ENCODE data around the gene MITF.
A peak's percentile ranks its signal among the peaks of the same experiment; 100 is the strongest.

MITF gene

DNA sequence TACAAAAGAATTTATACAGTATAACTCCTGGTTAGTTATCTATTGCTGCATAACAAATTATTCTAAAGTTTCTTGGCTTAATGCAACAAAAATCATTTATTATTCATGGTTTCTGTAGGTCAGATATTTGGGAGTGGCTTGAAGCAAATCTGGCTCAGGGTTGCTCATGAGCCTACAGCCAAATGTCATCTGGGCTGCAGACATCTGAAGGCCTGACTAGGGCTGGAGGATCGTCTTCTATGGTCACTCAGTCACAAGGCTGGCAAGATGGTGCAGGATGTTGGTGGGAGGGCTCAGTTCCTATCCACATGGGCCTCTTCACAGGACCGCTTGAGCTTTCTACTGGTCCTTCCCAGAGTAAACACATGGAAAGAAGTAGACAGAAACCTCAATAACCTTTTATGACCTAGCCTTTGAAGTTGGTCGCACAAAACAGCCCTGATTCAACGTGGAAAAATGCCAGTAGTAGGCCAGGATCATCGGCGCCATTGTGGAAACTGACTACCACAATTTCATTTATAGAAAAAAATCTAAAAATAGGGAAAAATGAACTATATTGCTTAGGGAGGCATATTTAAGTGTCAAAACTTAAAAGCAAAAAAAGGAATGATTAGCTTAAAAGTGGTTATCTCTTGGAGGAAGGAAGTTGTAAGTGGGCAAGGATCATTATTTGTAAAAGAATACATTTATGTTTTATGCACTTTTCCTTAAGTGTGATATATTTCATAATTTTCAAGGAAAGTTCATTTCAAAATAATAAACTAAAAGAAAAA lies 9.9 kb upstream of the MITF start:
- DNase-seq (ENCODE audit: low read depth), result no peak
- TF ChIP-seq POLR2A (IDR thresholded peaks at IDR 0.05; ENCODE audit: extremely low read depth, insufficient read length), result no peak
- TF ChIP-seq MYC (IDR thresholded peaks at IDR 0.05; ENCODE audit: low read depth, low read length), result no peak
- TF ChIP-seq, protein P1, sequence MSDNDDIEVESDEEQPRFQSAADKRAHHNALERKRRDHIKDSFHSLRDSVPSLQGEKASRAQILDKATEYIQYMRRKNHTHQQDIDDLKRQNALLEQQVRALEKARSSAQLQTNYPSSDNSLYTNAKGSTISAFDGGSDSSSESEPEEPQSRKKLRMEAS (IDR thresholded peaks at IDR 0.05; ENCODE audit: low read depth, low read length), result no peak
- TF ChIP-seq, protein P2, sequence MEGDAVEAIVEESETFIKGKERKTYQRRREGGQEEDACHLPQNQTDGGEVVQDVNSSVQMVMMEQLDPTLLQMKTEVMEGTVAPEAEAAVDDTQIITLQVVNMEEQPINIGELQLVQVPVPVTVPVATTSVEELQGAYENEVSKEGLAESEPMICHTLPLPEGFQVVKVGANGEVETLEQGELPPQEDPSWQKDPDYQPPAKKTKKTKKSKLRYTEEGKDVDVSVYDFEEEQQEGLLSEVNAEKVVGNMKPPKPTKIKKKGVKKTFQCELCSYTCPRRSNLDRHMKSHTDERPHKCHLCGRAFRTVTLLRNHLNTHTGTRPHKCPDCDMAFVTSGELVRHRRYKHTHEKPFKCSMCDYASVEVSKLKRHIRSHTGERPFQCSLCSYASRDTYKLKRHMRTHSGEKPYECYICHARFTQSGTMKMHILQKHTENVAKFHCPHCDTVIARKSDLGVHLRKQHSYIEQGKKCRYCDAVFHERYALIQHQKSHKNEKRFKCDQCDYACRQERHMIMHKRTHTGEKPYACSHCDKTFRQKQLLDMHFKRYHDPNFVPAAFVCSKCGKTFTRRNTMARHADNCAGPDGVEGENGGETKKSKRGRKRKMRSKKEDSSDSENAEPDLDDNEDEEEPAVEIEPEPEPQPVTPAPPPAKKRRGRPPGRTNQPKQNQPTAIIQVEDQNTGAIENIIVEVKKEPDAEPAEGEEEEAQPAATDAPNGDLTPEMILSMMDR (IDR thresholded peaks at IDR 0.05; ENCODE audit: low read depth, low read length), result no peak
- H3K4me3 ChIP-seq (ENCODE audit: low read depth, low read length), result no peak overlapping the region

- TF ChIP-seq MYC (IDR thresholded peaks at IDR 0.05; ENCODE audit: low read depth, low read length) (no peak), POLR2A (IDR thresholded peaks at IDR 0.05; ENCODE audit: extremely low read depth, insufficient read length) (no peak)
- TF ChIP-seq, protein P1 (IDR thresholded peaks at IDR 0.05; ENCODE audit: low read depth, low read length), result no peak
- TF ChIP-seq, protein P2 (IDR thresholded peaks at IDR 0.05; ENCODE audit: low read depth, low read length), result no peak
- H3K4me3 ChIP-seq (ENCODE audit: low read depth, low read length), result no peak overlapping the region
- DNase-seq (ENCODE audit: low read depth), result no peak
These were observed 8.2 kb upstream of the MITF start for GRCh38 chr3:69731080-69731479.

DNA sequence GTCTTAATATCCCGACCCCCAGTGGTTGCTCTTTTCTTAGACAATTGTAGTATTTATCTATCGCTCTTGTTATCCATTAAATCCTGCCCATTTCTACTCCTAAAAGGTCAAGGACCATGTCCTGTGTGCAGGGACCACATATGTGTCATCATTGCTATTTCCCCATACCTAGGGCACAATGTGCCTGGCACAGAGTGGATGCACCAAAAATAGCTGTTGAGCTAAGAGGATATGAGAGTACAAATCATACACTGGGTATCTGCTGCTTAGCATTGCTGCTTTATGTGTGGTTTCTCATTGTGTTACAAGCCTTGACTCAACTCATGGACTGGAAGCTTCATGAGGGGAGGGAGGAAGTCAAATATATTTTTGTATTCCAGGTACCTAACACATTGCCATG lies 3.4 kb upstream of the MITF start:
- no peak for DNase-seq (ENCODE audit: low read depth)
- no peak overlapping the region for H3K4me3 ChIP-seq (ENCODE audit: low read depth, low read length)
- TF ChIP-seq, protein P1 (IDR thresholded peaks at IDR 0.05; ENCODE audit: low read depth, low read length), result no peak
- TF ChIP-seq, protein P2 (IDR thresholded peaks at IDR 0.05; ENCODE audit: low read depth, low read length), result no peak
- no peak for TF ChIP-seq MYC (IDR thresholded peaks at IDR 0.05; ENCODE audit: low read depth, low read length)
- TF ChIP-seq POLR2A (IDR thresholded peaks at IDR 0.05; ENCODE audit: extremely low read depth, insufficient read length), result no peak

GRCh38 chr3:69737392-69737791 lies 1.9 kb upstream of the MITF start:
- DNase-seq (ENCODE audit: low read depth), result no peak
- no peak overlapping the region for H3K4me3 ChIP-seq (ENCODE audit: low read depth, low read length)
- TF ChIP-seq, protein P2 (IDR thresholded peaks at IDR 0.05; ENCODE audit: low read depth, low read length), result no peak
- TF ChIP-seq POLR2A (IDR thresholded peaks at IDR 0.05; ENCODE audit: extremely low read depth, insufficient read length) (no peak), MYC (IDR thresholded peaks at IDR 0.05; ENCODE audit: low read depth, low read length) (no peak)
- TF ChIP-seq, protein P1 (IDR thresholded peaks at IDR 0.05; ENCODE audit: low read depth, low read length), result no peak

DNA sequence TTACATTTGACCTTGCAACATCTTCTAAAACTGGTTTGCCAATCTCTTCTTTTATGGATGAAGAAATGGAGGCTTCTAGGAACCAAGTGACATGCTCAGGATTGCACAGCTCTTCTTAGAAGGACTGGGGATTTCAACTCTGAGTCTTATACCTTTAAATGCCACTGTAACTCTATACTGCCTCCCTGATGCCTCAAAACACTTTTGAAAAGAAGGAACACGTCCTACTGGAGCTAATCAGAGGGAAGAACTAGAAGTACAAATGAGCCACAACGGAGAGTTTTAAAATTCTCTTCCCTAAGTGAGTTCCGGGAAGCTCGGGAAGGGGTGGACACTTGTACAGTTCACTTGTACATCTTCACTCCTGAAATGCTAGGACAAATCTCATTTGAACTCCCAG lies 949 bp upstream of the MITF start:
- TF ChIP-seq, protein P2 (IDR thresholded peaks at IDR 0.05; ENCODE audit: low read depth, low read length), result no peak
- TF ChIP-seq MYC (IDR thresholded peaks at IDR 0.05; ENCODE audit: low read depth, low read length), result no peak
- no peak for TF ChIP-seq POLR2A (IDR thresholded peaks at IDR 0.05; ENCODE audit: extremely low read depth, insufficient read length)
- TF ChIP-seq, protein P1 (IDR thresholded peaks at IDR 0.05; ENCODE audit: low read depth, low read length), result no peak
- DNase-seq (ENCODE audit: low read depth), result peak; percentile 14
- H3K4me3 ChIP-seq (ENCODE audit: low read depth, low read length), result peak overlapping the region; percentile 59
